ENCODE results near the gene DENND1A. TPM values are rescaled to one million over a fixed set of nuclear protein-coding genes. Genes with fewer than 3 reads are reported as not detected.

Gene DENND1A
- total RNA-seq, 4 donors from 2014 or later = 17.6 to 33.8 (median 22.9) TPM

DNA sequence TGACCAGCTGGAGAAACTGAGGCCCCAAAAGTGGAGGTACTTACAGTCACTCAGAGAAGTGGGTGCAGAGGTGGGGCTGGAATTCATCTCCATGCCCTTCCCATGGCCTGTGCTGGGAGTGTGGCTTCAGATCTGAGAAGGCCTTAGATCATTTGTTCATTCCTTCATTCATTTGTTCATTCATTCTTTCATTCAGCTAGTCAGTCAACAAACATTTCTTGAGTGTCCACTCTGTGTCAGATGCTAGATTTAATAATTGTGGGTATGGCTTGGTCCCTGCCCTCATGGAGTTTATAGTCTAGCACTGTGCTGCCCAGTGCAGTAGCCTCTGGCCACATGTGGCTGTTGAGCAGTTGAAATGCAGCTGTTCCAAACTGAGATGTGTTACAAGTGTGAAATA is 593.0 kb downstream of the DENND1A start:
- TF ChIP-seq, protein P1, sequence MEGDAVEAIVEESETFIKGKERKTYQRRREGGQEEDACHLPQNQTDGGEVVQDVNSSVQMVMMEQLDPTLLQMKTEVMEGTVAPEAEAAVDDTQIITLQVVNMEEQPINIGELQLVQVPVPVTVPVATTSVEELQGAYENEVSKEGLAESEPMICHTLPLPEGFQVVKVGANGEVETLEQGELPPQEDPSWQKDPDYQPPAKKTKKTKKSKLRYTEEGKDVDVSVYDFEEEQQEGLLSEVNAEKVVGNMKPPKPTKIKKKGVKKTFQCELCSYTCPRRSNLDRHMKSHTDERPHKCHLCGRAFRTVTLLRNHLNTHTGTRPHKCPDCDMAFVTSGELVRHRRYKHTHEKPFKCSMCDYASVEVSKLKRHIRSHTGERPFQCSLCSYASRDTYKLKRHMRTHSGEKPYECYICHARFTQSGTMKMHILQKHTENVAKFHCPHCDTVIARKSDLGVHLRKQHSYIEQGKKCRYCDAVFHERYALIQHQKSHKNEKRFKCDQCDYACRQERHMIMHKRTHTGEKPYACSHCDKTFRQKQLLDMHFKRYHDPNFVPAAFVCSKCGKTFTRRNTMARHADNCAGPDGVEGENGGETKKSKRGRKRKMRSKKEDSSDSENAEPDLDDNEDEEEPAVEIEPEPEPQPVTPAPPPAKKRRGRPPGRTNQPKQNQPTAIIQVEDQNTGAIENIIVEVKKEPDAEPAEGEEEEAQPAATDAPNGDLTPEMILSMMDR (IDR thresholded peaks at IDR 0.05; ENCODE audit: low read depth) = no peak

DNA sequence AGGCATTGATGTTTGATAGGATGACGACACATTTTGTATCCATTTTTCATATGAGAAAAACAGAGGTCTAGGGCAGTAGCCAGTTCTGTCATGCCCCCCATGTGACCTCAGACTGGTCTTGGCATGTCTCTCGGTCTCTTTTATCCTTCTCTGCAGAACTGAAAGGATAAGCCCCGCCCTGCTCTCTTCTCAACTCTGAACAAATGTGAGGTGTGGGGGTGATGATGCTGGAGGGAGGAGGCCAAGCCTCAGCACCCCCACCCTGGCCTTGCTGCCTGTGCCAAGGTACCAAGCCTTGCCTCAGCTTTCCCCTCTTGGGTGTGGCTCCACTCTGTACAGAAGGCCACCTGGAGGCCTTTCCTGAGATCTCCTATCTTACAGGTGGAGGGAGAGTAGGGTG is 593.5 kb downstream of the DENND1A start:
- TF ChIP-seq, protein P1 (IDR thresholded peaks at IDR 0.05; ENCODE audit: low read depth) = no peak

DNA sequence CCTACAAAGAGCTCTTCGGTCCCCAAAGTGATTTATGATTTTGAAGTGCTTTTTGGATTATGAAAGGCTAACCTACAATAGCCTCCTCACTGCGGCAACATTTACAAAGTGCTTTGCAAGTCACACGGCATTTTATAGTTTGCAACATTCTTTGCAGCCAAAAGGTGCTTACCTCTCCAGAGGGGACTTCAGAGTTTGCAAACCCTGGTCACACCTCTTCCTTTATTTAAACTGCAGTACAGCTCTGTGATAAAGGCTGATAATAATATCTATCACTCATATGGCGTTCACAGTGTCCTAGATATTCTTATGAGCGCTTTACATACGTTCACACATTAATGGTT is 594.0 kb downstream of the DENND1A start:
- TF ChIP-seq, protein P1 (IDR thresholded peaks at IDR 0.05; ENCODE audit: low read depth) = no peak

DNA sequence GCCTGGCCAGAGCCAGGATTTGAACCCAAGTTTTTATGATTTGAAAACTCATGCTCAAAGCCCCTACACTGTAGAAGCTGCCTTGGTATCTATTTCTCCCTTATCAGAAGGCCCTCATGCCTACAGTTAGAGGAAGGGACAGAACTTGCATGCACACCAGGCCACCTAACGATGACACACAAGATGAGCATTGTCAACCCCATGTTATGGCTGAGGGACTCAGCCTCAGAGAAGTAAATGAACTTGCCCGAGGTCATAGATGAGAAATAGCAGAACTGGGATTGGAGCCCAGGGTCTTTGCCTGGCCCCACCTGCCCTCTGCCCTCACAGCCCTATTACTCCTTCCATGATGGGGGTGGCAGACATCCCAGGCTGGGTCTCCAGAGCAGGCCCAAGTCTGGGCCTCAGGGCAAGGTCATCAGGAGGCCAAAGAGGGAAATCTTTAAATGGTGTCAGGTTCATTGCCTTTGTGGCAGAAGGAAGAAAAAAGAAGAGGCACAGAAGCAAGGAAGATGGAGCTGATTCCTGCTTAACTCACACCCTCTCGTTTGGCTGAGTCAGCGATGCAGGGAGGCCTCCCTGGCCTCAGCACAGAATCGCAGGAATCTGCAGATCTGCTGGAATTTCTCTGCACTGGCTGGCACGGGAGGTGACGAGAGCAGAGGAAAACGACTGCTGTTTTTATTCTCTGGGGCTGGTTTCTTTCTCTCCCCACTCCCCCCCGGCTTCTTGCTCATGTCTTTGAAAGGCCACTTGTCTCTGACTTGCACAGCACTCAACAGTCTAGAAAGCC is 594.5 kb downstream of the DENND1A start:
- TF ChIP-seq, protein P1 (IDR thresholded peaks at IDR 0.05; ENCODE audit: low read depth) = no peak

DNA sequence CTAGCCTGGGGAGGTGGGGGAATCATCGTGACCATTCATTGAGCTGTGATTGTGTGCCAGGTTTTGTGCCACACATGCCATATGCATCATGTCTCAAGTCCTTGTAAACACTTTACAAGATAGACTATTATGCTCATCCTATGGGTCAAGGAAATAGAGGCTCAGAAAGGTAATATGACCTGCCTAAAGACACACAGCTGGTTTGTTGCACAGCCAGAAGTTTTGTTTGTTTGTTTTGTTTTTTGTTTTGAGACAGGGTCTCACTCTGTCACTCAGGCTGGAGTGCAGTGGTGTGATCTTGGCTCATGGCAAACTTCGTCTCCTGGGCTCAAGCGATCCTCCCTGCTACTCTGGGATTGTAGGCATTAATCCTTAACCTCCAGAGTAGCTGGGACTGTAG is 595.3 kb downstream of the DENND1A start:
- TF ChIP-seq, protein P1 (IDR thresholded peaks at IDR 0.05; ENCODE audit: low read depth) = no peak

DNA sequence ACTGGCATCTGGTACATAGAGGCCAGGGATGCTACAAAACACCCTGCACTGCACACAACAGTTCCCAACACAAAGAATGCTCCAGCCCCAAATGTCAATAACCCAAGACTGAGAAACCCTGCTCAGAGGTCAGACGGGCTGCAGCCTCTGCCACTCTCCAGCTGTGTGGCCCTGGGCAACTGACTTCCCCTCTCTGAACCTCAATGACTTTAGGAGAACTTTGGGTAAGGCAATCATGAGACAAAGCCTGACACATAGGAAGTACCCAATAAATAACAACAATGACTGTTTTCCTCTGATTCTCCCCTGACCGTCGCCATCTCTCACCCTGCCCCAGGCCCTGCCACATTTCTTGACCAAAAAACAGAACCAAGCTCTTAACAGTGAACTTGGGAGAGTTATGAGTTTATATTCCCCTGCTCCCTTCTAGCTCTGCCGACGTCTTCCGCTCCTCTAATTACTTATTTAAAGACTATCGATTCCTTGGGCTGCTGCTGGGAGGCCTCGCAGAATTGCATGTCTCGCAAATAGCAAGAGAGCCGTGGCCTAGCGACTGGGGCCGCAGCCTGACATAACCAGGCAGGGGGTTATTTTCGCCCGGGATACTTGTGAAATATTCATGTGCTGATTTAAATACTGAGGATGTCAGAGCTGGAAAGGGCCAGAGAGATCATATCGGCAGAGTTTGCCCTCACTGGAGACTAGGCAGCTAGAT is 598.4 kb downstream of the DENND1A start:
- TF ChIP-seq, protein P1 (IDR thresholded peaks at IDR 0.05; ENCODE audit: low read depth) = no peak

Small RNA genes within 50 kb of the gene (small RNA-seq; reads per million reads assigned to genes)
- not detected for gene MIR601
- gene MIR7150 = not detected

Other genes starting within 250 kb of the DENND1A start
- gene LHX2, start 81.6 kb upstream of the DENND1A start, total RNA-seq = not detected

Measured in subcutaneous adipose tissue (tissue), 4 donors.